Measurements from ENCODE around the gene IL19.

IL19 gene

DNA sequence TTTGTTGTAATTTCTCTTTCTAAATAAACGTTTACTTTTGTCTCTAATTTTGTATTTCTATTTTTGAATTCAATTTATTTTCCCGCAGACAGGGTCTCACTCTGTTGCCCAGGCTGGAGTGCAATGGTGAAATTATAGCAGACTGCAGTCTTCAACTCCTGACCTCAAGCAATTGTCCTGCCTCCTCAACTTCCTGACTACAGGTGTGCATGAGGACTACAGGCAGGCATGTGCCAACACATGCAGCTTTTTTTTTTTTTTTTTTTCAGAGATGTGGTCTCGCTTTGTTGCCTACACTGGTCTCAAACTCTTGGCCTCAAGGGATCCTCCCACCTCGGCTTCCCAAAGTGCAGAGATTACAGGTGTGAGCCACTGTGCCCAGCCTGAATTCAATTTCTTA is 58.2 kb downstream of the IL19 start:
- FAIRE-seq: no peak
- DNase-seq (ENCODE audit: insufficient read length, low spot score): no peak

DNA sequence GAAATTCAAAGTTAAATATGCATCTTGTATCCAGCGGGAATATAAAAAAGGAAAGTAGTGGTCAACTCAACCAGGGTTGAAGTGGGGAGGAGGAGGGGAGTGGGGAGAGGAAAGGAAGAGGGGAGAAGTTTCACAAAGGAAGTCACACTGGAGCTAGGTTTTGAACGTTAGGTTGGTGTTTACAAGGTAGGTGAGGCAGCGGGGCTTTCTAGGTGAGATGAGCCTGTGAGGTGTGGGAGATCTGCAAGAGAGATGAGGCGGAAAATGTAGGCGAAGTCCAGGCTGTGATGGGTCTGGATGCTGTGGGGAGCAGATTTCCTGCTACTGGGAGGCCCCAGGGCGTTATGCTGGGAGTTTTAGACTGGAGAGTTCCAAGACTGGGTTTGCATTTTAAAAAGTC is 58.7 kb downstream of the IL19 start:
- FAIRE-seq (peak; percentile 48), DNase-seq (ENCODE audit: insufficient read length, low spot score) (no peak)

DNA sequence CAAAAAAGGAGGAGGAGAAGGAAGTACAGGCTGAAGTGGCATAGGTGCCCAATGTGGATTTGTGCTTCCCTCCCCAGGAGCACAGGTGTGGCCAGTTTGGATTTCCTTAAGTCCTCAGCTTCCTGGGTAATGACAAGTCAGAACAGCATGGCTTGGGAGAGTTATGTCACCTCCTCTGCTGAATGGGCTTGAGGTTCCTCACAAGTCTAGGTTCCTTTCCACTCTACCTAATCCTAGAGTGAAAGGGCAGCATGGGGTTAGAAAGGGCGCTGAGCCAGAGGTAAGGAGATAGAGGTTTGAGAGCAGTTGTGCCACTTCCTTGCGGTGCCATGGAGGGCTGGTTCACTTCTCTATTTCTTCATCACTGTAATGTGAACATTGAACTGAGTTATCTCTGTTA is 59.3 kb downstream of the IL19 start:
- no peak for DNase-seq (ENCODE audit: insufficient read length, low spot score)
- FAIRE-seq: peak; percentile 56

DNA sequence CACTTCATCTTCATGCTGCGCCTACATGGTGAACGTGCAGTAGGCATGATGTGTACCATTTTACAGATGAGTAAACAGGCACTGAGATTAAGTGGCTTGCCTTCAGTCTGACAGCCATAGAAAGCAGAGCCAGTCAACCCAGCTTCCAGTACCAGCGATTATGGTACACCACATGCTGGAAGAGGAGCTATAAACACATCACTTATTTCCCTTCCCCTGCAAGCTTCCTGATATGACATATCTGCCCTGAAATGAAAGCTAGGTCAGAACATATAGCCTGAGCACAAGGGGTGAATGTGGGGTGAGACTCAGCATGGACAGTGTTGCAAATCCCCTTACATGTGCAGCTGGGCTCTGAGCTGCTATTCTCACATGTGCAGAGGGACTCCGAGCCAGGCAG is 61.1 kb downstream of the IL19 start:
- peak; percentile 66 for FAIRE-seq

DNA sequence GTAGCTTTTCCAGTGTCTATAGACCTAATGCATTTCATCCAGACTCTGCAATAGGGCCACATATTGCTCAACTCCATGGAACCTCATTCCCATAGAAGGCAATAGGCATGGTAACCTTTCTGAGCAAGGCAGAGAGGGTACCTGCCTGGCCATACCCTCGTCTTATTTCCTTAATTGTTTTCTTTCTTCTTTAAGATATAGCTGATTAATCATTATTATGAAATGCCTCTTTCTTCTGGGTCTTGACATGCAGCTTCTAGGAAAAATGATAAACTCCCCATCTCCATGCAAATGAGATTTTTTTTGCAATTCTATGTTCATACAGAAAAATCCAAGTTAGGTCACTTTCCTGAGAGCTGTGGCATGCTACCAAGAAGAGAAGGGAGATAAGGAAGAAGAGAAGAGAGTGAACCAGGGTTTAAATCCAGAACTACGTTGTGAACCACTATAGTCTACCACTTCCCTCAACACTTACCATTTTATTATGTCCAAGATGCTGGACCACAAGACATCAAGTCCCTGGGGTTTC is 61.8 kb downstream of the IL19 start:
- FAIRE-seq: no peak

More for the DNA sequence above, 61.1 kb downstream of the IL19 start:
- DNase-seq (ENCODE audit: insufficient read length, low spot score): no peak

GRCh38 chr1:206833106-206833680 is 62.6 kb downstream of the IL19 start:
- FAIRE-seq (peak; percentile 8), DNase-seq (ENCODE audit: insufficient read length, low spot score) (no peak)

More for the DNA sequence above, 61.8 kb downstream of the IL19 start:
- DNase-seq (ENCODE audit: insufficient read length, low spot score): no peak

DNA sequence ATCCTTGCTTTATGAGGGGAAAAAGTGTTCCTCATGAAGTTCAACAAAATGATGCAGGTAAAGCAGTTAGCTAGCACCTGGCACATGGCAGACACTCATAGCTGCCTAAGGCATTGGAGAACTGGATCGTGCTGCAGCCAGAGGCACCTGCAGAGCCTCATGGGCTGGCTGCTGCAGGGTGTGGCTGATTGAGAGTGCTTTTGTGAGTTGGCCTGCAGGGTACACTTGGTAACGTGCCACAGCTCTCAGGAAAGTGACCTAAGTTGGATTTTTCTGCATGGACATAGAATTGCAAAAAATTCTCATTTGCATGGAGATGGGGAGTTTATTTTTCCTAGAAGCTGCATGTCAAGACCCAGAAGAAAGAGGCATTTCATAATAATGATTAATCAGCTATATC is 63.2 kb downstream of the IL19 start:
- FAIRE-seq: no peak
- no peak for DNase-seq (ENCODE audit: insufficient read length, low spot score)

DNA sequence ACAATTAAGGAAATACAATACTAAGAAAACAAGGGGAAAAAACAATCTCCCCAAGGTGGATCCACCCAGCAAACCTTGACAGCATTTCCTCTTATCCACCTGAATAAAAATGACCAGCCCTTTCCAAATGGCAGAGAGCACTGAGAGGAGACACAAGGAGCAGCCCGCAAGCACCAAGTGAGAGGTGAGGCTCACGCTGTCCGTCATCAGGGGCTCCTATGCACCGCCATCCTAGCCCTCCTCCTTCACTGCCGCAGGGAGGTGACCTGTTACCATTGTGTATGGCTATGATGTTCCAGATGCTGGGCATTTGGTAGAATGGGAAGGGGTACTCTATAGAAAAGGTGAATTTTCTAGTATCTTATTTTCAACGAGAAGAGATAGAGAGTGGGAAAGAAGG is 63.6 kb downstream of the IL19 start:
- DNase-seq (ENCODE audit: insufficient read length, low spot score) (no peak), FAIRE-seq (no peak)

- no peak for DNase-seq (ENCODE audit: insufficient read length, low spot score)
Measured at GRCh38 chr1:206834711-206835110, 64.1 kb downstream of the IL19 start.

GRCh38 chr1:206835186-206835585 is 64.6 kb downstream of the IL19 start:
- no peak for FAIRE-seq
- no peak for DNase-seq (ENCODE audit: insufficient read length, low spot score)

More at GRCh38 chr1:206834711-206835110, 64.1 kb downstream of the IL19 start:
- no peak for FAIRE-seq

DNA sequence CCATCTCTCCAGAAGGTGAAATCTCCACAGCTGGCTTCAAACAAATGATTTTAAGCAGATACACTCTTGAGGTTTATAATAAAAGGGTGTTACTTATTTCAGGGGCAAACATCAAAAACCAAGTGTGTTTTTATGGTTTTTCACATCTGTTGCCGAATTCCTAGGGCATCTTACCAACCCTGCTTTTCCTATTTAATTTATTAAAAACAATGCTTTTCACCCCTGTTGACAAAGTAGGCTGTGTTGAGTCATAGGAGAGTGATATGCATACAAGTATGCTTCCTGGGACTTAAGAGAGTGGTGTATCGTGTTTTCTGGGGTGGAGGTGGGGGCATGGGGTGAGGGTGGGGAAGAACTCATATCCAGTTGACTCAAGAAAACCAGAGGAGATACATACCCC is 65.5 kb downstream of the IL19 start:
- FAIRE-seq: no peak
- DNase-seq (ENCODE audit: insufficient read length, low spot score): no peak

DNA sequence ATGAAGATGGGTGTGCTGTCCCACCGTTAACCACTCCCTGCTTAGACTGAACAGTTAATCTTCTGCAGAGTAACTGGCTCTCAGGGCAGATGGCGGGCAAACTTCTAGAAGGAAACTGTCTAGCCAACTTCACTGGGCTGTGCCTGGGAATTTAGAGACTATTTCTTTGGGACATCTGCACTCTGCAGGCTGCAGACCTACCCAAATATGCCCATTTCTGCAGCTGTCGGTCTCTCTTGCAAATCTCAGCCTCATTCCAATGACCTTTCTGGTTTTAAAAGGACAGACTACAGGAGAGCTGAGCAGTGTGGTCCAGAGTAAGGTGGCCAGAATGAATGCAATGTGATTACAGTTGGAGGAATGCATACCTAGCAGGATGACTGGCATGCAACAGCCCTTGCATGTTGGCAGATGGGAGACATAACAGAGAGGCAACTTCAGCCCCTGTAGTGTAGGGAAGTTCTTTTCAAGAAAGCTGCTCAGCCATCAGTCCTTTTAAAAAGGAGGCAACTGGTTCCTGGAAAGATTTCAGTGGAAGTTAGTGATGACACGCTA is 68.5 kb downstream of the IL19 start:
- FAIRE-seq: no peak
- no peak for DNase-seq (ENCODE audit: insufficient read length, low spot score)

DNA sequence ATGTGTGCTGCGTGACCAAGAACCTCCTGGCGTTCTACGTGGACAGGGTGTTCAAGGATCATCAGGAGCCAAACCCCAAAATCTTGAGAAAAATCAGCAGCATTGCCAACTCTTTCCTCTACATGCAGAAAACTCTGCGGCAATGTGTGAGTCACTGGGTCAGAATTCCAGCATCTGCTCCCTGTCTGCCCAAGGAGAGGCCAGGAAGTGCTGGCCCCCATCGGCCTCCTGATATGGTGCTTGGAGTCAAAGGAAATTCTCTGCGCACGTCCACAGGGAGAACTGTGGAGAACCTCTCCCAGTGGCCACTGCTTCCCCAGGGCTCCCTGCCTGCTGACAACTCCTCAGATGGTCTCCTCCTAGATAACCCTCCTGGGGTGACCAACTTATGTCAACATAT is 69.3 kb downstream of the IL19 start:
- FAIRE-seq (no peak), DNase-seq (ENCODE audit: insufficient read length, low spot score) (no peak)

GRCh38 chr1:206841609-206842323 is 71.2 kb downstream of the IL19 start:
- DNase-seq (ENCODE audit: insufficient read length, low spot score) (no peak), FAIRE-seq (no peak)

GRCh38 chr1:206842854-206843253 is 72.3 kb downstream of the IL19 start:
- DNase-seq (ENCODE audit: insufficient read length, low spot score) (no peak), FAIRE-seq (no peak)

- no peak for DNase-seq (ENCODE audit: insufficient read length, low spot score)
- FAIRE-seq: no peak
Measured at GRCh38 chr1:206843626-206844025, 73.1 kb downstream of the IL19 start.

- DNase-seq (ENCODE audit: insufficient read length, low spot score): no peak
- no peak for FAIRE-seq
Measured at GRCh38 chr1:206846487-206846886, 75.9 kb downstream of the IL19 start.

- FAIRE-seq (no peak), DNase-seq (ENCODE audit: insufficient read length, low spot score) (no peak)
Measured at GRCh38 chr1:206847337-206847834, 76.8 kb downstream of the IL19 start.

GRCh38 chr1:206847946-206848345 is 77.4 kb downstream of the IL19 start:
- FAIRE-seq (no peak), DNase-seq (ENCODE audit: insufficient read length, low spot score) (no peak)

- no peak for DNase-seq (ENCODE audit: insufficient read length, low spot score)
- peak; percentile 4 for FAIRE-seq
Measured at GRCh38 chr1:206850401-206850800, 79.8 kb downstream of the IL19 start.

DNA sequence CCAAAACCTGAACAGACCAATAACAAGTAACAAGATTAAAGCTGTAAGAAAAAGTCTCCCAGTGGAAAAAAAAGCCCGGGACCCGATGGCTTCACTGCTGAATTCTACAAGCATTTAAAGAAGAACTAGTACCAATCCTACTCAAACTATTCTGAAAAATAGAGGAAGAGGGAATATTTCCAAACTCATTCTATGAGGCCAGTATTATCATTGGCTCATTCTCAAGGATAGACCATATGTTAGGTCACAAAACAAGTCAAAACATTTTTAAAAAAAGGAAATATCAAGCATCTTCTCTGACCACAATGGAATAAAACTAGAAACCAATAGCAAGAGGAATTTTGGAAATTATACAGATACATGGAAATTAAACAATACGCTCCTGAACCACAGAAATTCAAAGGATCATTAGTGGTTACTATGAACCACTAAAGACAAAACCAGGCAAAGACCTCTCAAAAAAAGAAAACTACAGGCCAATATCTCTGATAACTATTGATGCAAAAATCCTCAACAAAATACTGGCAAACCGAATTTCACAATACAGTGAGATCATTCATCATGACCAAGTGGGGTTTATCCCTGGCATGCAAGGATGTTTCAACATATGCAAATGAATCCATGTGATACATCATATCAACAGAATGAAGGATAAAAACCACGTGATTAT is 80.9 kb downstream of the IL19 start:
- FAIRE-seq (no peak), DNase-seq (ENCODE audit: insufficient read length, low spot score) (no peak)

Data from GM19239 (cell line).